KOPT-K1 (cell line): ENCODE data around the gene SNX32.
A peak's percentile ranks its signal among the peaks of the same experiment; 100 is the strongest.

ENCODE experiments used
- H3K27ac ChIP-seq: fragments of 200-600 bp; sonication (generic); 2 replicates; pipeline ENCODE4 v1.5.1; 2016; ENCODE audit warnings: antibody characterized with exemption, mild to moderate bottlenecking, low read depth, low read length; ENCODE audit not compliant: poor library complexity, severe bottlenecking
- H3K36me3 ChIP-seq: fragments of 200-600 bp; sonication (generic); 2 replicates; pipeline ENCODE4 v1.5.1; 2017; ENCODE audit warnings: antibody characterized with exemption, mild to moderate bottlenecking, low read length, moderate library complexity; ENCODE audit not compliant: insufficient read depth
- H3K9me3 ChIP-seq: fragments of 200-600 bp; sonication (generic); 2 replicates; pipeline ENCODE4 v1.5.1; 2017; ENCODE audit warnings: antibody characterized with exemption, low read length, mild to moderate bottlenecking; ENCODE audit not compliant: insufficient read depth, poor library complexity, severe bottlenecking

Gene SNX32

DNA sequence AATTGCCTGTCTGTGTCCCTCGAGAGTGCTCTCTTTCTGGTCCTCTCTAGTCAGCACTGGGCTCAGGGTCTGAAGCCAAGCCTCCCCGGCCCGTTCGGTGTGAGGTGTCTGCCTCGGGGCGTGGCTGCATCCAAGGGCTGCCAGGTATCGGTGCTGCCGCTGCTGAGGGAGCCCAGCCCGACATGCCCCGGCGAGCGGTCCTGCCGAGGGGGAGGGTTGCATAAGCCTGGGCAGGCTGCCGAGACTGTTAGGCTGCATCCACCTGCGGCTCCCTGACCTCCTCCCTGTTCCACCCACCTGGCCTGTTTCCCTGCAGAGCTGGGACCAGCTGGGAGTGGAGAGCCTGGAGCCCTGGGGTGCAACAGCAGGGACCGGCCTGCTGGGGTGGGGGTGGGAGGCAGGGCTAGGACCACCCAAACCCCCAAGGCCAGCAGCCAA, 40.6 kb upstream of the SNX32 start:
- Histone ChIP-seq H3K9me3 (no peaks in the 10 kb centered on the region), H3K36me3 (no peaks in the 10 kb centered on the region), H3K27ac (no peak overlapping the region)

DNA sequence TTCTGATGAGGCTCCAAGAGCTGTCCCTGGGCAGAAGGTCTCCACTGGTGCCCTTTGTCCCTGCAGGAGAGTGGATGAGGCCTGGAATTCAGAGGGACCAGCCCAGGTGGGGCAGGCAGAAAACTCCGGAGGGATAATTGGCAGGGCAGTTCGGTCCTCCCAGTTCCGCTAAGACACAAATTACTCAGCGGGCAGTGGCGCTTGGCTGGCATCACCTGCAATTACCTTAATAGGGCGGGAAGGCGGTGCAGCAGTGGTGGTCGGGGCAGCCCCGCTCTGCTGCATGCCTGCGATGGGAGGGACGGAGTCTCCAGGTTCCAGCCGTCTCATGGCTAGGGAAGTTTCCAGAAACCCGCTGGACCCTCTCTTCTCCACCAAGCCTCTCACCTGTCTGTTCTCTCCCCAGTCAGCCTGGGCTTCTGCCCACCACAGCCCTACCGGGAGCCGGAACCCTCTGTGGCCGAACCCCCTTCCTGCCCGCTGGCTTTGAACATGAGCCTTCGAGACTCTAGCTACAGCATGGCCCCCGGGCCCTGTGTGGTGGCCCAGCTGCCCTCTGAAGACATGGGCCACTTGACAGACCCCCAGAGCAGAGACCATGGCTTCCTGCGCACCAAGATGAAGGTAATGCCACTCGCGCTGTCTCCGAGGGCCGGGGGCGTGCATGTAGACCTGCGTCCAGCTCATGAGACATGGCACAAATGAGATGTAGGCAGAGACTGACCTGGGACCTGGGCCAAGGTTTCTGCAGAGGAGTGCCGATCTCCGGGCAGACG, 40.0 kb upstream of the SNX32 start:
- Histone ChIP-seq H3K27ac (no peak overlapping the region), H3K36me3 (no peaks in the 10 kb centered on the region), H3K9me3 (no peaks in the 10 kb centered on the region)

DNA sequence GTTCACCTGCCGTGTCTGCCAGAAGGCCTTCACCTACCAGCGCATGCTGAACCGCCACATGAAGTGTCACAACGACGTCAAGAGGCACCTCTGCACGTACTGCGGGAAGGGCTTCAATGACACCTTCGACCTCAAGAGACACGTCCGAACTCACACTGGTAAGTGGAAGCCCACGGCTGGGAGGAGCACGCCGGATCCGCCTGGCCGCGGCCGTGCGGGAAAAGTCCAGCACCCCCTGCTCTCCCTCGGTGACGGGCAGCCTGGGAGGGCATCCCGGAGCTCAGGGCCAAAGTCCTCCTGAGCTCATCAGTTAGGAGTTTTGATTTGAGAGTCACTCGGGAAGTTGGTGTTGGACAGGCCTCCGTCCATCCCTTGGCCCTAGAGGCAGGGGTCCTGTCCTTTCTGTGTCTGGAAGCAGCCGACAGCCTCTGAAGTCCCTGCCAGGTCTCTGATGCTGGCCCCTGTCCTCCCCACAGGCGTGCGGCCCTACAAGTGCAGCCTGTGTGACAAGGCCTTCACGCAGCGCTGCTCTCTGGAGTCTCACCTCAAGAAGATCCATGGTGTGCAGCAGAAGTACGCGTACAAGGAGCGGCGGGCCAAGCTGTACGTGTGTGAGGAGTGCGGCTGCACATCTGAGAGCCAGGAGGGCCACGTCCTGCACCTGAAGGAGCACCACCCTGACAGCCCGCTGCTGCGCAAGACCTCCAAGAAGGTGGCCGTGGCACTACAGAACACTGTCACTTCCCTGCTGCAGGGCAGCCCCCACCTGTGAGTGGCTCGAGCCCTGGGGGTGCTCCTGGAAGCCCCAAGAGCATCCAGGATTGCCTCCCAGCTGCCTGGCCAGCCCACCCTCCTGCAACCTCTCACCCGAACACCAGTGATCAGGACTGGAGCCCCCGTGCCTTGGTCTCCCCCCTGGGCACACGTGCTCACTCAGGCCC, 38.9 kb upstream of the SNX32 start:
- Histone ChIP-seq H3K9me3 (no peaks in the 10 kb centered on the region), H3K27ac (no peak overlapping the region)

DNA sequence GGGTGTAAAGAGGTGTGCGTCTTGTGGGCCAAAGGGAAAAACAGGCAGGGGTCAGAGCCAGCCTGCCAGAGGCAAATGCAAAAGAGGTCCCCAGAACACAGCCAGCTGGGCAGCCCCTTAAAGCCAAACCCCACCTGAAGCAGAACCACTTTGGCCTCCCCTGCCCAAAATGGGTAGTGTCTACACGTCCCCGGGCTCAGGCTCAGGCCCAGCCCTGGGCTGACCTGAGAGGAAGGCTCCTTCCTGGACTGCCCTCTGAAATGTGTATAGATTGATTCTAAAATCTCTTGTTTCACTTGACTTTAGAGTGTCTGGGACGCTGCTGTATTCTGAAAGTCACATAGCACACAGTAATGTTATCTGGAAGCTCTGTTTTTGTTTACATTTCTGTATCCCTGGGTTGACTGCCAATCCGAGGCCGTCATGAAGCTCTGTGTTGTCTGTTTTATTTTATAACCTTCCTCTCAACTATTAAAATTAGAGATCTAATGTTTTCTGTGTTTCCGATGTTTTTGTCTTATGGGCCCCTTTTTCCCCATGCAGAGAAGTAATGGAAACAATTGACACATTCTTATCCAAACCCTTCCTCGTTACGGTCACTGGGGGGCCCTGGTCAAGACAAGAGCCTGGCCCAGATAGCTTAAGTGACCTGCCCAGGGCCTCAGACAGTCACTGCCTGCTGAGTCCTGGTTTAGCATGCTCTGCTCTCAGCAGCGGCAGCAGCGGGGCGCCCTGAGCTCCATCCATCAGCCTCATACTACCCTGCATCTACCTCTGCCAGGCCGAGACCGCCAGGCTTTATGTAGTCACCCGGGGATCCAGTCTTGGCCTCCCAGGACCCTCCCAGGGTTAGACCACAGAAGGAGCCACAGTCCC, 36.8 kb upstream of the SNX32 start:
- Histone ChIP-seq H3K27ac (no peak overlapping the region), H3K36me3 (no peaks in the 10 kb centered on the region), H3K9me3 (no peaks in the 10 kb centered on the region)

More for the DNA sequence above, 38.9 kb upstream of the SNX32 start:
- no peaks in the 10 kb centered on the region for H3K36me3 ChIP-seq

DNA sequence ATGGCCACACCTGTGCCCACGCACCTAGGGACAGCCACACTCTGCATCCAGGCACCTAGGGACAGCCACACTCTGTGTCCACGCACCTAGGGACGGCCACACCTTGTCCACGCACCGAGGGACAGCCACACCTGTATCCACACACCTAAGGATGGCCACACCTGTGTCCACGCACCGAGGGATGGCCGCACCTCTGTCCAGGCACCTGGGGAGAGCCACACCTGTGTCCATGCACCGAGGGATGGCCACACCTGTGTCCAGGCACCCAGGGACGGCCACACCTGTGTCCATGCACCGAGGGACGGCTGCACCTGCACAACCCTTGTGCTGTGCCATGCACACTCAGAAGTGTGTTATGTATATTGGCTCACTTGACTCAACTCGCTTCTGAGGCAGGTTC, 36.1 kb upstream of the SNX32 start:
- Histone ChIP-seq H3K9me3 (no peaks in the 10 kb centered on the region), H3K27ac (no peak overlapping the region), H3K36me3 (no peaks in the 10 kb centered on the region)

DNA sequence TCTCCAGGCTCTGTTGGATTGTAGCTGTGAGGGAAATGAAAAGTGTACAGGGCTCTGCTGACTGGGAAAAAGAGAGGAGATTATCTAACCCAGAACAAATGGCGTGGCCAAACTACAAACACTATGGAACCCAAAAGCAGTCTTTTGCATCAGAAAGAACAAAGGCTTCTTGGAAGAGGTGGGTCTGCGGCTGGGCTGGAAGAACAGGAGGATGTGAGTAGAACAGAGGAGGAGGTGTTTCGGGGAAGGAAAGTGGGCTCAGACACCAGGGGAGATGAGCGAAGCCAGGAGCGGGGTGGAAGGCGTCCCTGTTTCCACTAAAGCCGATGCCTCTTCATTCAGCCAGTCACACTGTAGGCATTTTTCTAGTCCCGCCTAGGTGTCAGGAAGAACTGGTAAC, 34.9 kb upstream of the SNX32 start:
- no peaks in the 10 kb centered on the region for H3K36me3 ChIP-seq
- peak overlapping the region; percentile 18 for H3K27ac ChIP-seq
- no peaks in the 10 kb centered on the region for H3K9me3 ChIP-seq

DNA sequence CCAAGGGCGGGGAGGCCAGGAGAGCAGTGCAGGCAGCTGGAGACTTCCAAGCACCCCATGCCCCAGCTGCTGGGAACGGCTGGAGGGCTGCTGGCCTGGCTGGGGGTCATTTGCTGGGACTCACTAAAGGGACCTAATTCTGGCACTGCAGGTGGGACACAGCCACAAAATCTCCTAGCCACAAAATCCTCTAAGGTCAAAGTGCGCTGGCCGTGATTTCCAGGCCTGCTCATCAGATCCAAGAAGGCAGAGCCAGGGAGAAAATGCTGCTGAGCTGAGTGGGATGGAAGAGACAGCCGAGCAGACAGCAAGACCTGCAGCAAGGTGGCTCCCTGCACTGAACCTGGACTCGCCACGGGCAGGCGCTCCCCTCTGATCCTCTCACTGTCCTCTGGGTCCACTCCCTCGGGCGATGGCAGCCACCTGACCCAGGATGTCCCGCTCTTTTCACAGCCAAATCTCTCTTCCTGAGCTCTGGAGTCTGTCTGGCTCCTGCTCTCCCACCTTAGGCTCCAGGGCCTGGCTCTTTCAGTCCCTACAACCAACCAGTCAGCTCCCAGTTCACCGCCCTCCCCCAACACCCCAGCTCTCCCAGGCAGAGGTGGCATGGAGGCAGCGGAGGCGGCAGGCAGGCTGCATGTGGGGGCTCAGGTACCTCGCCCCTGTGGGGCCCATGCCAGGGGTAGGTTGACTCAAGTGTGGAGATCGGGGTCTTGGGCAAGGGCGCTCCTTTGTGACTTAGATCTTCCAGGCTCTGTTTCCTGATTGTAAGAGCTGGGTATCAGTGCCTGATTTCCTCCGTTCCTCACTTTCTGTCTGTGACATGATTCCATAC, 32.4 kb upstream of the SNX32 start:
- H3K9me3 ChIP-seq, result no peaks in the 10 kb centered on the region
- H3K27ac ChIP-seq, result no peak overlapping the region
- no peaks in the 10 kb centered on the region for H3K36me3 ChIP-seq

DNA sequence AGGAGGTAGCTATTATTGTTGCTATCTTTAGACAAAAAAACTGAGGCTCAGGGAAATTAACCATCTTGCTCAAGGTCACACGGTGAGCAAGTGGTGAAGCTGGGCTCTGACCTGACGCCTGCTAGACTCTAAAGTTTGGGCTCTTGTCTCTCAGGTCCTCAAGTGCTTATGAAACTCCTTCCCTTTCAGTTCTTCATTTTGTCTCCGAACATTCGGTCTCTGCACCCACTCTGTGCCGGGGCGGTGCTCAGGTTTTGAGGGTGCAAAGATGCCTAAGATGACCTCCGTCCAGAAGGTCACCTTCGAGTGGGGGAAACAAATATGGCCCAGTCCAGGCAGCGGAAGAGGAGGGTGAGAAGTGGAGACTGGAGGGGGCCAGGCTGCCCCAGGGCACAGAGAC, 30.9 kb upstream of the SNX32 start:
- no peak overlapping the region for H3K27ac ChIP-seq
- H3K9me3 ChIP-seq, result no peaks in the 10 kb centered on the region

DNA sequence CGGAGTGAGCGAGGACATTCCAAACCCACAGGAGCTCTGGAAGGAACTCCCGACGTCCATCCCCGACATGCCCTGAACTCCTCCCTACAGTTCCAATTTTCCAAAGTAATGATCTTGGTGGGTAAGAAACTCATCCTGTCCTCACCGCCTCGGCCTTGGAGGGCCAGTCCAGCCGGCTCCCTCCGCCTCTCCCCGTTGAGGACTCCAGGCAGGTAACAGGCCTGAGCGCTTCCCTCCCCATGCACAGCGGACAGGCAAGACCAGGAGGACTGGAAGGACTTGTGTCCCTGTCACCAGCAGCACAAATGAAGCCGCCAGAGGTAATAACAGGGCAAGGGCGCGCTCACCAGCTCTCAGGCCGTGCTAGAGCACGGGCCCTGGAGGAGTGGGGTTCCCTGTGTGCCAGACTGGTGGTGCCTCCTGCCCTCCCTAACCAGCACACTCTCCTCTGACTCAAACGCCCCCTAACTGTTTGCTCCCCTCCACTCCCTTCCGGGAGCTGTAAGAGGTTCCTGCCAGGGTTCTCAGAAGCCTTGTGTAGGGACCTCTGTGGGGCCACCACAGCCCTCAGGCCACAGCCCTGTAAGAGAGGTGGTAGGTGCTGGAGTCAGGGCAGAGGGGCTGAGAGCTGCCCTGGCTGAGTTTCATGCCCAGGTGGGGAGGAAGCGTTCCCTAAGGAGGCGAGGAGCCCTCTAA, 29.8 kb upstream of the SNX32 start:
- no peaks in the 10 kb centered on the region for H3K36me3 ChIP-seq
- H3K9me3 ChIP-seq, result no peaks in the 10 kb centered on the region
- no peak overlapping the region for H3K27ac ChIP-seq

More for the DNA sequence above, 30.9 kb upstream of the SNX32 start:
- no peaks in the 10 kb centered on the region for H3K36me3 ChIP-seq

DNA sequence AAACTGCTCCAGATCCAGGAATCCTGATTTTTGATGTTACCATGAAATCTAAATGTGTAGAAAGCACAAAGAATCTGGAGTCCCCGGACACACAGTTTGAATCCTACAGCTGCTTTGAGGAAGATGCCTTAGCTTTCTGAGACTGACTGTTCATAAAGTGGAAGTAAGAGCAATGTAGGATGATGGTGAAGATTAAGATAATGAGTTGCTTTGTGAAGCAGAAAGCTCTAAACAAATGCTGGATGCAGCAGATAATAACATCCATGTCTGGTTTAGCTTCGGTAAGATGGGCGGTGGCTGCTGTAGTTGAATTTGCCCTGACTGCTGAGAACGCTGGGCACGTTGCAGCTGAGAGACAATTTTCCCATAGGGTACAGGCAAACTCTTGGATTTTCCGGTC, 26.8 kb upstream of the SNX32 start:
- no peak overlapping the region for H3K27ac ChIP-seq
- no peaks in the 10 kb centered on the region for H3K36me3 ChIP-seq
- no peaks in the 10 kb centered on the region for H3K9me3 ChIP-seq

DNA sequence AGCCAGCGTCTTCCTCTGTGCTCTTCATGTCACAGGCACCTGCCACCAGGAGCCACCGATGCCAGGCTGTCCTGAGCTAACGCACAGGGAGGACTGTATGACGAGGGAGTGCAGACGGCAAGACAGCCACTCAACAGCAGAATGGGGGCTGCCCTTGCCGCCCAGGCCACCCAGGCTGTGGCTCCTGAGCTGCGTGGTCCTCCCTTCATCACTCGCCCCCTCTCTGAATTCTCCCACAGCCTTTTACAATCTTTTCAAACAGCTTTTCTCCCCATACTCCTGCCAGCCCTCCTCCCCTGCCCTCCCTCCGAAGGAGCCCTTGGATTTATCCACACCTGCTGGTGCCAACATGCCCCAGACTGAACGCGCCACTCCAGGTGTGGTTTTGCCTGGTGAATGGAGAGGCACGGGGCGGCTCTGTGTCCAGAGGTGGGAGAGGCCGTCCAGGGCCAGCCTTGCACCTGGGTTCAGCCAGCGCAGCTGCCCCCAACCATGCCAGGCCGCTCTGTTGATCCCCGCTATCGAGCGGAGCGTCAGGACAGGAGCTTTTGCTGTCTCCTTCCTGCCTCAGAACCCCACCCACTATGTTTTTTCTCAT, 24.9 kb upstream of the SNX32 start:
- no peaks in the 10 kb centered on the region for H3K9me3 ChIP-seq
- H3K36me3 ChIP-seq, result no peaks in the 10 kb centered on the region
- H3K27ac ChIP-seq, result no peak overlapping the region

DNA sequence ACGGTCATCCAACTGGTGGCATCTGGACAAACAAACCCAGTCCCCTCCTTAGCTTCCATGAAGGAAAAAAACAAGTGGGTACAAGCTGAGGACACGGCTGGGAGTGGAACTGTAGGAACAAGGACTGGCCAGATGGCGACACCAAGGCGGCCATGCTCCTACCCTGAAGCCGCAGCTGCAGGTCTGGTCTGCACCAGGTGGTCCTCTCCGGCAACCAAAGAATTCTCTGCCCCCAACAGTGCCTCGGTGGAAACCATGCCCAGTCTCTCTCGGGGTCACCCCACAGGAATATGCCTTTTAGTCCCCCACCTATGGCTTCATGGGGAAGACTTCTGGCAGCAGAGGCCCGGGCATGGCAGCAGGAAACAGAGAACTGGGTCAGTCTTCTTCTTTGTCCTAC, 24.3 kb upstream of the SNX32 start:
- Histone ChIP-seq H3K27ac (no peak overlapping the region), H3K36me3 (no peaks in the 10 kb centered on the region), H3K9me3 (no peaks in the 10 kb centered on the region)

DNA sequence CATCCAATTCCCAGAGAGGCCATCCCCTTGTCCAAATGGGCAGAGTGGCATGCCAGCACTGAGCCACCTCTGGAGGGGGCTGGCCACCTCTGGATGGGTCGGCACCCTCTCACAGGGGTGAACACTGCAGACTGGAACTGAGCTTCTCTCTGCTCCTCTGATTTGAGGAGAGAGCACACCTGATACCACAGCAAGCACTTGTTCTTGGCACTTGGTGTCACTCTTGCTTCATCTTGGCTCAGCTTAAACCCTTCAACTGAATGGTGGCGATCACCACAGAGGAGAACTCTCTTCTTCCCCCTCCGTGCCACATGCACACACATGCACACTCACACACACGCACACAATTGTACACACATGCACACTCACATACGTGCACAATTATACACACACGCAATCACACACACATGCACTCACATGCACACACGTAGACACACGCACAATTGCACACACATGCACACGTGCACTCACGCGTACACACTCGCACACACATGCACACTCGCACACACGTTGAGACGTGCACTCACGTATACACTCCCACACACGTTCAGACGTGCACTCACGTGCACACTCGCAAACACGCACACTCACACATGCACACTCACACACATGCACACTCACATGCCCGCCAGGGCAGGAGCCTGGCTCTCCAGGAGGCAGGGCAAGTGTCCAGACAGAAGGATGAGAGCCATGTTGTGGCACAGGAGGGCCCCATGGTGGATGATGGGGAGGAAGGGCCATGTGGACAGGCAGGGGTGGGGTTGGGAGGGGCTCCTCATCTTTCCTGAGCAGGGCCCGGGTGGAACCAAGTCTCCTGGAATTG, 23.5 kb upstream of the SNX32 start:
- no peaks in the 10 kb centered on the region for H3K36me3 ChIP-seq
- no peak overlapping the region for H3K27ac ChIP-seq
- no peaks in the 10 kb centered on the region for H3K9me3 ChIP-seq
